ENCODE measurements around the gene MCF2L2.

The MCF2L2 gene

DNA sequence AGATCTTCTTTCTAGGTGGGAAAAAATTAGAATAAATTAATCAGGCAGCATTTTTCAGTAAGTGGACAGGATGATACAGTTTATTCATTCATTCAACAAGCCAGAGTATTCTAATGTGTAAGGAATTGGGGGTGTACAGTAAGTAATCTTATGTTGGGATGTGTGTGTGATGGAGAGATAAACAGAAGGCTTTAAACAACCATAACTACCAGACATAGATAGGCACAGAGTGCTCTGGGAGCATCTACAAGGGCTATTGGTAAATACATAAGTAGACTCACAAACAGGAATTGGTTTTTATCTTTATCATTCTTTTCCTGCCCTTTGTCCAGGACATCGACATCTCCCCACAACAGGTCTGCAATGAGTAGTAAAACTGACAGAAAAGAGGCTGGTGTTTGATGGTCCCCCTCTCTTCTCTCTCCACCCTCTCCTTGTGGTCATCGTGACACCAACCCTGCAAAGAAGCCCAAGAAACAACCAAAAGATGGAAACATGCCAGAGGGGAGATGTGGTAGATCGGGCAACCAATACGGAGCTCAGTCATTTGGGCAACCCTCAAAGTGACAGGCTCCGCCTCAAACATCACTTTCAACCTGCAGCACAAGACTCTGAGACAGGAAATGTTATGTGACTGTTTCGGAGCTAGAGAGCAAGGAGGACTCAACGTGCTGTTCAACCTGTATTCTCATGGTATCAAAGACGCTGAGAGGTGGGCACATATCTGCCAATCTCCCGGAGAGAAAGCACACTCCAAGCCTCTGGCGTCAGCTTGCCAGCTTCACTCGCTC, 204.0 kb downstream of the MCF2L2 start:
- H3K4me3 ChIP-seq (ENCODE audit: low read depth in 1 of 2, low read length in 1 of 2) = no peak overlapping the region

DNA sequence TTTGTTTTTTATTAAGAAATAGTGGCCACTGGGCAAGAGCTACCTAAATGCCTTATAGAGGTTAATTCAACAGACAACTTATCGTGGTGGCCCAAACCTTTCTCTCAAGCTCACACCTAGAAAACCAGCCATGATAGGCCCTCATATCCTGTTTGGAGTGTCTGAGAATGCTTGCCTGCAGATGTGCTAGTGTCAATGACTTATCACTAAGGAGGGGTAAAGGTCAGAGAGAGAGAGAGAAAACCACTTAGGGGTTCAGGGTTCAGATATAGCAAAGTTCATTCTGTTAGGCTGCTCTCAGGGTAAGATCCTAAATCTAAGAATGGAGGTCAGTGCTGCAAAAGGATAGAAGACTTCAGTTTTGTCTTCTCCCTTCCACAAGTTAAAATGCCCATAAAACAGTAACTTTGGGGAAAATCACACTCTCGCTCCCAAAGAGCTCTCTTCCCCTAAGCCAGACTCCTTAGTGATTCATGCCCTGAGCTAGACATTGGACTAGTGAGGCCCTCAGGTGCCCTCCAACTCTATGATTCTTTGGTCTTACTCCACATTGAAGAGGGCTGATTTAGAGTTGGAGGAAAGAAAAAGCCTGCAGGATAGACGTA, 205.7 kb downstream of the MCF2L2 start:
- Histone ChIP-seq H3K27me3 (no peaks in the 10 kb centered on the region), H3K4me1 (ENCODE audit: control insufficient read depth in 1 of 2, insufficient read depth in 1 of 2, low read depth in 1 of 2, low read length in 1 of 2) (no peaks in the 10 kb centered on the region), H3K4me3 (ENCODE audit: low read depth in 1 of 2, low read length in 1 of 2) (no peak overlapping the region), H3K9me3 (no peaks in the 10 kb centered on the region), H3K36me3 (no peaks in the 10 kb centered on the region), H3K27ac (no peak overlapping the region)
- TF ChIP-seq CTCF (IDR thresholded peaks at IDR 0.05) = no peak

More for the DNA sequence above, 204.0 kb downstream of the MCF2L2 start:
- Histone ChIP-seq H3K27ac (no peak overlapping the region), H3K36me3 (no peaks in the 10 kb centered on the region), H3K9me3 (no peaks in the 10 kb centered on the region), H3K4me1 (ENCODE audit: control insufficient read depth in 1 of 2, insufficient read depth in 1 of 2, low read depth in 1 of 2, low read length in 1 of 2) (no peaks in the 10 kb centered on the region), H3K27me3 (no peaks in the 10 kb centered on the region)
- TF ChIP-seq CTCF (IDR thresholded peaks at IDR 0.05) = no peak

GRCh38 chr3:183220828-183221227, 207.6 kb downstream of the MCF2L2 start:
- H3K27ac ChIP-seq = no peak overlapping the region
- H3K4me1 ChIP-seq (ENCODE audit: control insufficient read depth in 1 of 2, insufficient read depth in 1 of 2, low read depth in 1 of 2, low read length in 1 of 2) = no peaks in the 10 kb centered on the region
- H3K9me3 ChIP-seq = no peaks in the 10 kb centered on the region
- no peaks in the 10 kb centered on the region for H3K36me3 ChIP-seq
- no peaks in the 10 kb centered on the region for H3K27me3 ChIP-seq
- TF ChIP-seq CTCF (IDR thresholded peaks at IDR 0.05) = no peak
- H3K4me3 ChIP-seq (ENCODE audit: low read depth in 1 of 2, low read length in 1 of 2) = no peak overlapping the region

- Histone ChIP-seq H3K9me3 (no peaks in the 10 kb centered on the region), H3K4me1 (ENCODE audit: control insufficient read depth in 1 of 2, insufficient read depth in 1 of 2, low read depth in 1 of 2, low read length in 1 of 2) (no peaks in the 10 kb centered on the region), H3K27ac (no peak overlapping the region), H3K4me3 (ENCODE audit: low read depth in 1 of 2, low read length in 1 of 2) (no peak overlapping the region), H3K36me3 (no peaks in the 10 kb centered on the region), H3K27me3 (no peaks in the 10 kb centered on the region)
- TF ChIP-seq CTCF (IDR thresholded peaks at IDR 0.05) = no peak
Observed at GRCh38 chr3:183218826-183219225, 209.6 kb downstream of the MCF2L2 start.

DNA sequence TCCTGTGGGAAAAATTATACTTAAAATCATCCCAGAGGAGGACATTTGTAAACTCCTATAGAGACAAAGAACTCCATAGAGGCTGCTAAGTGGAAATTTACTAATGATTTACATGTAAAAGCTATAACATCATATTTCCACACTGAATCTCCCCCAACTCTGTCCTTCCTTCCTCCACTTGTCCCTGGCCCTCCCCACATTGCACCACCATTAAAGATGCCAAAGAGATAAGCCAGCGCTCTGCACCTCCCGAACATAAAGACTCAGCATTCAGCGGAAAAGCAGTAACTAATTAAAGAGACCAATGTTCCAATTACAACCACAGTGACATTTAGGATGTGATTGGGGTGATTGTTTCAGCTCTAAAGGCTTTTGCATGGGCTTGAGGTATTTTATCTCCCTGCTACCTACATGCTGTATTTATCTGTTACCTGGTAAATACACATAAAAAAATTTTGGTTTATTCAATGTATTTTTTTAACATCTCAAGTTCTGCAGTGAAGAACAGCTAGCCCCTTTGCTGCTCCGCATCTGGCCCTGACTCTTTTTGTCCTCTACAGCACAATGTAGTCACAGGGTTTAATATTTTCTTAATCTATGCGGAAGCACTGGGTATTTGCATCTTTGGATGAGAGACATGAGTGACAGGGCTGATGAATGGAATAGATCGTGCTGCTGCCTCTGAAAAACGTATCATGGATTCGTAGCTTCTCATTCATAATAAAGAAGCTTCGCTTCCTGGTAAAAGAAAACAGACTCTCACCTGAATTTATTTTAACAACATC, 210.7 kb downstream of the MCF2L2 start:
- H3K27ac ChIP-seq = no peak overlapping the region
- no peak overlapping the region for H3K4me3 ChIP-seq (ENCODE audit: low read depth in 1 of 2, low read length in 1 of 2)
- no peaks in the 10 kb centered on the region for H3K27me3 ChIP-seq
- H3K36me3 ChIP-seq = no peaks in the 10 kb centered on the region
- H3K9me3 ChIP-seq = no peaks in the 10 kb centered on the region
- no peak for TF ChIP-seq CTCF (IDR thresholded peaks at IDR 0.05)
- H3K4me1 ChIP-seq (ENCODE audit: control insufficient read depth in 1 of 2, insufficient read depth in 1 of 2, low read depth in 1 of 2, low read length in 1 of 2) = peaks cover 9% of the 10 kb centered on the region in 2 experiments
